Body of pancreas (tissue), 4 donors: Measurements from ENCODE around the gene NUTM1.
"Not testable (repeated sequence)": the region's sequence is repeated elsewhere in the genome, so short reads cannot be mapped to it uniquely, and the experiment has no call there.

Experiments used
- CTCF ChIP-seq, 7 experiments: fragments of 450-650 bp in 4 of 7; fragments of 200-600 bp in 3 of 7; sonication (generic) in 3 of 7; IDR thresholded peaks; one replicate each; pipeline ENCODE4 v1.5.1; 2016 to 2019; ENCODE audit warnings: antibody characterized with exemption in 7 of 7
- POLR2A ChIP-seq, 3 donors: fragments of 450-650 bp; IDR thresholded peaks; one replicate each; pipeline ENCODE4 v1.6.1; 2016; ENCODE audit warnings: antibody characterized with exemption in 3 of 3, mild to moderate bottlenecking in 2 of 3

DNA sequence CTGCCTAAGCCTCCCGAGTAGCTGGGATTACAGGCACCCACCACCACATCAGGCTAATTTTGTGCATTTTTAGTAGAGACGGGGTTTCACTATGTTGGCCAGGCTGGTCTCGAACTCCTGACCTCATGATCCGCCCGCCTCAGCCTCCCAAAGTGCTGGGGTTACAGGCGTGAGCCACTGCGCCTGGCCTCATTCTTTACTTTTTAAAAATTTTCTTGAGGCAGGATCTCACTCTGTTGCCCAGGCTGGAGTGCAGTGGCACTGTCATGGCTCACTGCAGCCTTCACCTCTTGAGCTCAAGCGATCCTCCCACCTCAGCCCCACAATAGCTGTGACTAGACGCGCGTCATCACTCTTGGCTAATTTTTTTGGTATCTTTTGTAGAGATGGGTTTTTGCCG is 9.9 kb downstream of the NUTM1 start:
- not testable (repeated sequence) for TF ChIP-seq CTCF, POLR2A (IDR thresholded peaks at IDR 0.05)
